ENCODE data around the gene TNF. TPM values are rescaled to one million over a fixed set of nuclear protein-coding genes. Genes with fewer than 3 reads are reported as not detected.
A peak's percentile ranks its signal among the peaks of the same experiment; 100 is the strongest.
"Not testable (repeated sequence)": the region's sequence is repeated elsewhere in the genome, so short reads cannot be mapped to it uniquely, and the experiment has no call there.

The TNF gene
- total RNA-seq, 1 donor from 2014 or later = 1.9 TPM

GRCh38 chr6:31544676-31545075, 30.7 kb upstream of the TNF start:
- DNase-seq = no peak

DNA sequence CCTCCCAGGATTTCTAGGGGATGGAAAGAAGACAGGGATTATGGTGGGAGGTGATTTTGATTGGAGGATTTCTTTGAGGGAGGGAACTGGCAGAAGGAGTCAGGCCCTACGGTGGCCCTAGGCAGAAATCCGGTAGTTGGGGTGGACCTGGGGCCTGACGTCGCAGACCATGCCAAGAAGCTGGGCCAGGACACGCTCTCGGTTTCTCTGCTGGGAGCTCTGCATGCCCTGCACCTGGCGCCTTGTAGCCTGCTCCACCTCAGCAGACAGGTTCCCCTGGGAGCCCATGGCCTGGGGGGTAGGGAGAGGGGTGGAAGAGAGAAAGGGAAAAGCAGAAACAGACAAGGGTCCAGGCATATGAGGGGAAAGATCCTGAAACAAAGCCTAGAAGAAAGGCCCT, 30.1 kb upstream of the TNF start:
- DNase-seq = no peak

DNA sequence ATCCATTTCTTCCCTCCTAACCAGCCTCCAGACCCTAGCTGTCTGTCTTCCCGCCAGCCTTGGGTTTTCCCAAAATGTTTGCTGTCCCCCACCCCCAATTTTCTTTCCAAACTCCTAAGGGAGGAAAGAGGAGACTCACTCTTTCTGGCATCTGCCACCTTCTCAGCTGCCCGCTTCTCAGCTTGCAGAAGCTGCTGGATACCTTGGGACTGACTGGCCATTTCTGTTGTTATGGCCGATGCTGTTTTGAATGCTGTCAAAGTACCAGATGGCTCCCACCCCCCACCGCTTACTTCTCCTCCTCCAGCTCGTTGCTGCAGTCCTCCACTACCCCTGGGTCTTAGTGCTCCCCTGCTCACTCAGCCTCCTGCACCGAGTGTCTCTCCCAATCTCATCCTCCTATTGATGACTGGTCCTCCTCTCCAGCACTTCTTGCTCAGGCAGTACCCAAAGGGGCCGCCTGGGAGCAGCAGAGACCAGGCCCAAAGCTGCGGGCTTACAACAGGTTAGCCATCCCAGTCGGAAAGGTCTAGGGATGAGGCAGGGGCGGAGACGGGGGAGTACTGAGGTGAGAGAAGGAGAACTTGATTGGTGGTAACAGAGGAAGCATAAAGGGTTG, 28.9 kb upstream of the TNF start, which contains the start of gene ATP6V1G2:
Gene ATP6V1G2, minus strand, starts transcription at position 270 of the 619 bp plus-strand sequence. Its CDS starts 49 bp downstream, at position 221.
- peak; percentile 89 for DNase-seq

DNA sequence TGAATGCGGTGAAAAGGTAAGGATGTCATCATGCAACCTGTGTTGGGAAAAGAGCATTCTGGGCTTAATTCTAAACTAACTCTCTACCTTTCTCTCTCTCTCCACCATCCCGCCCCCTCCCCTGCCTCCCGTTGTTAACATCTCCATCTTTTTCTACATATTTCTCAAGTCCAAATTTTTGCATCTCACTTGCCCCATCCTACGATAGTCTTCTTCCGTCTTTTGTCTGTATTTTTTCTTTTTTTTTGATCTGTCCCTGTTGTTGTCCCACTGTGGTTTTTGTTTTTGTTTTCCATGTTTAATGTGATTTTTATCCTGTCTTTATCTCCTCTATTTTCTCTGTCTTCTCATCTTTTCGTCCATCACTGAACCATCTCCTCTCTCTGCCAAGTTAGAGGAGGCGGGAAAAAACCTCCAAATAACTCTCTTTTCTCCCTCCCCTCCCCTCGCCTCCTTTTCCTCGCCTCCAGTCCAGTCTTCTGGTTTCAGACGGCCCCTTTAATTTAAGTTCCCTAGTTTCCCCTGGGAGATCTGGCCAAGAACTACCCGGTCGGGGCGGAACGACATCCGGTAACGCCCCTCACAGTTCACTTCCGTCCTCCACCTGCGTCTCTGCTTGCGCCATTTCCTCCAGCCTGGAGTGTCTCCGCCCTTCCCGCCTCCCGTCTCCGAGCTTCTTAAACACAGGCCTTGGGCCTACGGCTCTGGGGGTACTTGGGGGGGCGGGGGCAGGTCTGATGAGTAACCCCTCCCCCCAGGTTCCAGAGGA, 28.2 kb upstream of the TNF start, which contains the start of gene NFKBIL1:
Gene NFKBIL1, plus strand, starts transcription at position 651 of the 769 bp plus-strand sequence. Its CDS starts 87 bp downstream, at position 738.
- peak; percentile 98 for DNase-seq

DNA sequence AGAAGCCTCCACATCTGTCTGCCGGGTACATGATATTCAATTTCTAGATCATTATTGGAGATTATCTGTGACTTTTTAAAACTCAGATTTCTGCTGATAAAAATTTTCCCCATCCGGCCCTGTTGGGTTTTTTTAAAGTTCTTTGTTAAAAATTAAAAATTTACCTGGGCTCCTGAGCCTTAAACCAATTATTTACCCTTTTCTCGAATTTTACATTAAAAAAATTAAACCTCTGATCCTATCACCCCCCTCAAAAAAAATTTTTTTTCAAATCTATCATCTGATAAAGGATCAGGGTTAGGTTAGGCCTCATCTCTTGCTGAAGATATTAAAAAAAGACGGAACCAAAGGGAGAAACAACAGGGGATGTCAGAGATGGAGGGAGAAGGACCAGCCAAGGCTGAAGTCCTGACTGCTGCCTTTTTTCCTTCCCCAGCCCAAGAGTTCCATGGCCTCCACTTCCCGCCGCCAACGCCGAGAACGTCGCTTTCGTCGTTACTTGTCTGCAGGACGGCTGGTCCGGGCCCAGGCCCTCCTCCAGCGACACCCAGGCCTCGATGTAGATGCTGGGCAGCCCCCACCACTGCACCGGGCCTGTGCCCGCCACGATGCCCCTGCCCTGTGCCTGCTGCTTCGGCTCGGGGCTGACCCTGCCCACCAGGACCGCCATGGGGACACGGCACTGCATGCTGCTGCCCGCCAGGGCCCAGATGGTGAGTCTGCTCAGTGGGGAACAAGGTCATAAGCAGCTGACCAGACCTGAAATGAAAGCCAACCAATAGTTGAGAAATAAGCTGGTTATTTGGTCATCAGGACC, 27.4 kb upstream of the TNF start:
- DNase-seq = no peak

DNA sequence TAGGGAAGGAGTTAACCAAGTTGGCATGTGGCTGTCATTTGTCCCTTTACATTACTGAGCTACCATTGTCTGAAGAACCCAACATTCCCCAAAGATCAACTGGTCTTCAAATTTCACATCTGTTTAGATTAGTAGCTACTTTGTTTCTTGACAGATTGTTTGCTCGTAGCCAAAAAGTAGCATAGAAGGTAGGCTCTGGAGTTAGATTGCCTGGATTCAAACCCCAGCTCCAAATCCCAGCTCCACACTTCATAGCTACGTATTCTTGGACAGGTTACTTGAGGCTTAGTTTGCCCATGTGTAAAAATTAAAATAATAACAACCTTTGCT, 26.9 kb upstream of the TNF start:
- DNase-seq = no peak

DNA sequence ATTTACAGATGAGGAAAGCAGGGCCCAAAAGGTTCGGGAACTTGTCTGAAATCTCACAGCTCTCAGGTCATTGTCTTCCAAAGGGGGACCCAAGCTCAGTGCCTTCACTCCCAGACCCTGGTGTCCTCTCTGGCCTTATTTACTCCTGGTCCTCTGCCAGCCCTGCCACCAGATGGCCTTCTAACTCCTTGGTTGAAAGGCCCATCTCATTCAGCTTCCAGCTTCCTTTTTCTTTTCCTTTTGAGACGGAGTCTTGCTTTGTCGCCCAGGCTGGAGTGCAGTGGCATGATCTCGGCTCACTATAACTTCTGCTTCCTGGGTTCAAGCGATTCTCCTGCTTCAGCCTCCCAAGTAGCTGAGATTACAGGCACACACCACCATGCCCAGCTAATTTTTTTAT, 24.0 kb upstream of the TNF start:
- not testable (repeated sequence) for DNase-seq

GRCh38 chr6:31556307-31556706, 19.1 kb upstream of the TNF start:
- DNase-seq = no peak

DNA sequence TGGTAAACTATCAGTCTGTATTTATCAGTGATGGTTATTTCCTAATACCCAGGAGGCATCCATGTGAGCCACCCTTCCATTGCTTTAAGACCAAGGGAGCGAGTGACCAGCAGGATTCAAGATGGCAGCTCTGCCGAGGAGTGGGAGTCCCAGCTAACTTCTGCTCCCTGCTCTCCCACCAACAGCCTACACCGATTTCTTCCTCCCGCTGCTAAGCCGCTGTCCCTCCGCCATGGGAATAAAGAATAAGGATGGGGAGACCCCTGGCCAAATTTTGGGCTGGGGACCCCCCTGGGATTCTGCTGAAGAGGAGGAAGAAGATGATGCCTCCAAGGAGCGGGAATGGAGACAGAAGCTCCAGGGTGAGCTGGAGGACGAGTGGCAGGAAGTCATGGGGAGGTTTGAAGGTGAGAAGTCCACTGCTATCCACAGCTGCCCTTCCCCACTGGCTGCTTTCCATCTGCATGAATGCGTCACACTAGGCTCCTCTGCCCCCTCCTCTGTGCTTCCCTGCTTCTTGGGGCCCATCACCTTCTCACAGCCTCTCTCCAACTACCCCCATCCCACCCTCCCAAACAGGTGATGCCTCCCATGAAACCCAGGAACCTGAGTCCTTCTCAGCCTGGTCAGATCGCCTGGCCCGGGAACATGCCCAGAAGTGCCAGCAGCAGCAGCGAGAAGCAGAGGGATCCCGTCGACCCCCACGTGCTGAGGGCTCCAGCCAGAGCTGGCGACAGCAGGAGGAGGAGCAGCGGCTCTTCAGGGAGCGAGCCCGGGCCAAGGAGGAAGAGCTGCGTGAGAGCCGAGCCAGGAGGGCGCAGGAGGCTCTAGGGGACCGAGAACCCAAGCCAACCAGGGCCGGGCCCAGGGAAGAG, 17.7 kb upstream of the TNF start:
- DNase-seq = no peak

GRCh38 chr6:31558318-31558625, 17.1 kb upstream of the TNF start:
- DNase-seq = no peak

DNA sequence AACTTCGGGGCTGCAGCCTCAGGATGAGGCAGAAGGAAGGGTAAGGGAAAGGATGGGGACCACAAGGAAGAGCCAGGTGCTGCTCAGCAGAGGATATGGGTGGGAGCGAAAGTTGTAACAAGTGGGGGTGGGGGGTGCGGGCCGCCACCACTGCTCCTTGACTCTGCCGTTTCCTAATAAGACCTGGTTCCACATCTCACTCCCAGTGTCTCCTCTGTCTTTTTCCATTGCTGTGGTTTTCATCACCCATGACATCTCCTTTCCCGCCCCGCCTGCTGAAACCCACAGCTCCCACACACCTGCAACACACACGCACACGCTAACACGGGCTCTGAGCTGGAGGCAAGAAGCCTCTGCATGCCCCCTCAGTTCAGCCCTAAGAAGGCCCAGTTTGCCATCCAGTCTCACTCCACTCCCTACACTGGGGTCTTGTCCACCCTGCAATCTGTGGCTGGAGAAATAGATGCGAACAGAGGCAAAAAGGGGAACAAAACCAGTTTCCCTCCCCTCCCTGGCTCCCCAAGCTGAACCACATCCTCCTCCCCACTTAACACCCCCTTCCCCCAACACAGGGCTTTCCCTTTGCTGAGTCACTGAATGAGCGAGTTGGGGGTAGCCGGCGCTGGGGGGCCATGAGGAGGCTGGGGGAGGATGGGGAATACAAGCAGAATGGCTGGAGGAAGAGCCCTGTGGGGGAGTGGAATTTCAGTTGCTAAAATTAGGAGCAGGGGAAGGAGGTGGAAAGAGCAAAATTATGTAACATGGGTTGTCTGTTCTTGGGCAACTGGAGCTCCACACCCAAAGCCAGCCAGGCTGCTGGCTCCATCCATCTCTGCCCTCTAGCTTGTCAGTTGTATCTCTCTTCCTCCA, 16.5 kb upstream of the TNF start:
- DNase-seq = no peak

DNA sequence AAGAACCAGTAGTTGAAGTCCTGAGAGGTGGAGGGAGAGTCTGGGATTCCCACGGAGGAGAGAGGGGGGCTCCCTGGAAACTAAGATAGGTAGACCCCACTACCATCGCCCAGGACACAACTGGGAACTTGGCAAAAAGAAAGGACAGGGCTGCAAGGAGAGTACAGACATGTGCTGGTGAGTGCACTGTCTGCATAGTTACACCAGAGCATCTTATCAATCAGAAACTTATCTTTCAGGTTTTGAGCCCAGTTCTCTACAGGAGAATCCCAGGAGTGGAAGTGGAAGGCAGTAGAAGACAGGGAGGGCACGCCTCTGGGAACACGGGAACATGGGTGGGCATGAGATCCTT, 15.8 kb upstream of the TNF start:
- DNase-seq = no peak

DNA sequence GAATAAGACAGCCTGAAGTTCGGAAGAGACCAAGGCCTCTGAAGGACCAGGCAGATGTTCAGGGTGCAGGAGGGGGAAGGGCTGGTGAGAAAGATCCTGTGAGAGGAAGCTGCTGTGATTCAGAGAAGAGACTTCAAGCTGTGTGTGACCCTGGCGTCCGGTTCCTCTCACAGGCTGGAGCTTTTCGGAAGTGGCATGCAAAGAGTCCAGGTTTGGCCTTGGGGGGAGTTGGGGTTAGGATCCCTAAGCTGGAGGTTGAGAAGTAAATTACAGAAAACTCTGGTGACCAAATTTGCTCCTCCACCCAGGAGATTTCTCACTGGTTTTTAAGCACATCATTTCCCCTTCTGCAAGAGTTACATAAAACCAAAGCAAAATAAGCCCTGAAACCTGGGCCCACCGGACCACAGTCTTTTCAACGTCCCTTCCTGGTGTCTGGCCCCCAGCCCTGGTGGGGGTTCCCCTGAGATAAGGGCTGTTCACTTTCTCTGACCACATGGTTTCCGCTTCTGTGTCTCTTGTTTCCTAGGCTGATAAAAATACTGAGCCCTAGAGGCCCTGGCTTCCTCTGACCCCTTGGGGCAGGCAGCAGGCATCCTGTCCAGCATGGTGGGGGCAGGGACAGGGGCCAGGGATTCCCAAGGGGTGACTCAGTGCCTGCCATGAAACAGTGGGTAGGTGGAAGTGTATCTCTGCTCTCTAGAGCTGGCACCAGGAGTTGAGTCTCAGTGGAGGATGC, 15.2 kb upstream of the TNF start:
- peak; percentile 33 for DNase-seq

DNA sequence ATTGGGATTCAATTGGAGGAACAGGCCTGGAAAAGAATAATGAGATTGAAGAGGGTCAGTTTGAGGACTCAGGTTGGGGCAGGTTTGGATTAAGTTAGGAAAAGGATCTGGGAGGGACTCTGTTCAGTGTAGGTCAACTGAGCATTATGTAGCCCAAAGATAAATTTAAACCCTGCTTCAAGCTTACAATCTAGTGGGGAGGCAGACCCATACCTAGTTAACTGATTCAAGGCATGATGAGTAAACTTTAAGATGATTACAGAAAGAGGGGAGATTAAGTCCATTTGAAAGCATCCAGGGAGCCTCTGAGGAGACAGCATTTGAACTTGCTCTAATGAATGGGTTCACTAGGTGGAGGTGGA, 14.7 kb upstream of the TNF start:
- no peak for DNase-seq

DNA sequence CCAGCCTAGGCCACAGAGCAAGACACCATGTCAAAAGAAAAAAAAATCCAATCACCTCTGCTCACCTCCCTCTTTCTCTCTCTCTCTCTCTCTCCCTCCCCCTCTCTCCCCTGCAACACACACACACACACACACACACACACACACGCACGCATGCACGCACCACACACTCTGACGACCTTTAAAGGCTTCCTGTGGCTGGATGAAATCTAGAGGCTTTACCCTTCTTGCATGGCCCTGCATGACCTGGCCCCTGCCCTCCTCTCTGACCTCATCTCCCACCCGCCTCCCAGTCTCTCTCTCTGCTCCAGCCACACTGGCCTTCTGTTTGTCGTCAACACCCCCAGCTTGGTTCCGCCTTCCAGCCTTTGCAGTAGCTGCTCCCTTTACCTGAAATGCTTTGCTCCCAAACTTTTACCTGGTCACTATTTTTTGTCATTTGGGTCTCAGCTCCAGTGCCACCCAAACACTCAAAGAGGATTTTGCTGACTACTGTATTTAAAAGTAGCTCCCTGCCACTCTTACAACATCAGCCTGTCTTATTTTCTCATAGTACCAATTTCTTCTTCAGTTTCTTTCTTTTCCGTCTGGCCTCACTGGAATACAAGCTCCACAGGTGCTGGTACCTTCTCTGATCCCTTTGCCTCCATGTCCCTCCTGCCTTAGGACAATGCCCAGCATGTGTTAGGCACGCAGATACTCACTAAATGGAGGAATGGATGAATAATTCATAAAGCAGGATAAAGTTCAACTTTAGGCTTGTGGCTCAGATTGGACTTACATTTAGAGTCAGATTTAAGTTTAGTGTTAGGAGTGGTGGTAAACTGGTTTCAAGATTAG, 7.6 kb upstream of the TNF start:
- DNase-seq = no peak

- no peak for DNase-seq
Observed at GRCh38 chr6:31568537-31568961, 6.8 kb upstream of the TNF start.

DNA sequence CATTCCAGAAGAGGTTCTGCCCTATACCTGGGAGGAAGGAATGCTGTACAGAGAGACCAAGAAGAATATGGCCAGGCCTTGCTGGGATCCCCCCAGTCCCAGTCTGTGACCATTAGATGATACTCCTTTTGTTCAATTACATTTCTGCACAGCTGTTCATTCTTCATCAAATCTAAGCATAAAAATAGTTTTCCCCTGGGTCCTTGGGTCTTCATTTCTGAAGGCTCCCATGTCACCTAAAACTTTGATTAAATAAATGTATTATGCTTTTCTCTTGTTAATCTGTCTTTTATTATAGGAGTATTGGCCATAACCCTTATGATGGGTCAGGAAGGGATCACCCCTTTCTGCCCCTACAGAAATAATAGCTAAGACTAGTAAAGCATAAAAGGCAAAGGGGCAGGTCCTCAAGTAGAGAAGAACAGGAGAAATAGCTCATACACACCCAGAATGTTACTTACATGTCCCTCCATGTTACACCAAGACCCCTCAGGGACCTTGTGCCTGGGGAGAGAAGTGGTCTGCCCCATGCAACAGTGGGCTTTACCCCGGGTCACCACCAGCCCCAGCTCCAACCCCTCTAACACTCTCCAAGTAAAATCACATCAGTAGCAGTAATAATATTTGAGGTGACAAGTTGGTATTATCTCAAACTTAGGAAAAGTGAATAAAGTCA, 5.4 kb upstream of the TNF start:
- no peak for DNase-seq

- no peak for DNase-seq
Observed at GRCh38 chr6:31572041-31572911, 3.1 kb upstream of the TNF start, which contains the start of gene LTA. TSS of gene LTA (plus strand) at chr6:31572289. CDS start at chr6:31572743, 454 bp downstream.

Data from skin of body (tissue), 2 donors.